NCI-H526 (cell line): ENCODE data around the gene LGALS3BP.
A peak's percentile ranks its signal among the peaks of the same experiment; 100 is the strongest.

Source experiments
- DNase-seq, 2 experiments: peaks; one replicate each; lab custom pipeline; 2025; lab: John Stamatoyannopoulos, UW

The LGALS3BP gene

GRCh38 chr17:78981010-78981888 is 1.5 kb upstream of the LGALS3BP start:
- peak in 1 of 2 experiments; percentile 22 for DNase-seq

GRCh38 chr17:78980624-78980972 is 875 bp upstream of the LGALS3BP start:
- DNase-seq: no peak

- peak in 1 of 2 experiments; percentile 73 for DNase-seq
These were observed 1.4 kb downstream of the LGALS3BP start for GRCh38 chr17:78977997-78978973.

- DNase-seq: no peak
These were observed 2.1 kb downstream of the LGALS3BP start for GRCh38 chr17:78977681-78977943.

GRCh38 chr17:78976907-78977680 is 2.6 kb downstream of the LGALS3BP start:
- no peak for DNase-seq

- DNase-seq: peak; percentile 39 to 57
These were observed 4.8 kb downstream of the LGALS3BP start for GRCh38 chr17:78974635-78975591.

- no peak for DNase-seq
These were observed 5.8 kb downstream of the LGALS3BP start for GRCh38 chr17:78973792-78974520.

GRCh38 chr17:78973196-78973595 is 6.5 kb downstream of the LGALS3BP start:
- DNase-seq: no peak

GRCh38 chr17:78972507-78973105 is 7.1 kb downstream of the LGALS3BP start:
- no peak for DNase-seq

- DNase-seq: no peak
These were observed 7.8 kb downstream of the LGALS3BP start for GRCh38 chr17:78971756-78972506.

GRCh38 chr17:78970834-78971755 is 8.6 kb downstream of the LGALS3BP start:
- DNase-seq: peak; percentile 56 to 84

GRCh38 chr17:78969865-78970264 is 9.9 kb downstream of the LGALS3BP start:
- no peak for DNase-seq

GRCh38 chr17:78967782-78968362 is 11.9 kb downstream of the LGALS3BP start:
- no peak for DNase-seq

GRCh38 chr17:78966910-78967600 is 12.7 kb downstream of the LGALS3BP start:
- DNase-seq: no peak

GRCh38 chr17:78966123-78966813 is 13.5 kb downstream of the LGALS3BP start:
- DNase-seq: no peak

GRCh38 chr17:78965491-78965924 is 14.2 kb downstream of the LGALS3BP start:
- DNase-seq: no peak
